Globus pallidus (tissue), 1 donor: ENCODE measurements around the gene RPUSD1.
"Not testable (repeated sequence)": the region's sequence is repeated elsewhere in the genome, so short reads cannot be mapped to it uniquely, and the experiment has no call there.

Source experiments
- DNase-seq: peaks from one replicate; pipeline ENCODE4 v3.0.0-alpha.2; 2015; ENCODE audit warnings: low spot score

The RPUSD1 gene

GRCh38 chr16:783404-784161 is 4.6 kb downstream of the RPUSD1 start:
- no peak for DNase-seq

GRCh38 chr16:782766-783403 is 5.3 kb downstream of the RPUSD1 start:
- DNase-seq = no peak

- DNase-seq = no peak
These were observed 5.9 kb downstream of the RPUSD1 start for GRCh38 chr16:782258-782657.

- no peak for DNase-seq
These were observed 6.7 kb downstream of the RPUSD1 start for GRCh38 chr16:781346-782010.

- DNase-seq = no peak
These were observed 7.9 kb downstream of the RPUSD1 start for GRCh38 chr16:780296-780695.

GRCh38 chr16:779561-779960 is 8.6 kb downstream of the RPUSD1 start:
- DNase-seq = no peak

- DNase-seq = no peak
These were observed 9.2 kb downstream of the RPUSD1 start for GRCh38 chr16:778909-779527.

GRCh38 chr16:778447-778846 is 9.7 kb downstream of the RPUSD1 start:
- no peak for DNase-seq

GRCh38 chr16:777826-778225 is 10.4 kb downstream of the RPUSD1 start:
- no peak for DNase-seq

GRCh38 chr16:776824-777223 is 11.4 kb downstream of the RPUSD1 start:
- no peak for DNase-seq

GRCh38 chr16:776298-776697 is 11.9 kb downstream of the RPUSD1 start:
- DNase-seq = not testable (repeated sequence)

GRCh38 chr16:775236-775796 is 12.9 kb downstream of the RPUSD1 start:
- DNase-seq = no peak

GRCh38 chr16:774086-775001 is 13.8 kb downstream of the RPUSD1 start:
- DNase-seq = no peak

GRCh38 chr16:772959-773358 is 15.2 kb downstream of the RPUSD1 start:
- no peak for DNase-seq

- DNase-seq = no peak
These were observed 17.8 kb downstream of the RPUSD1 start for GRCh38 chr16:770411-770810.

- no peak for DNase-seq
These were observed 18.2 kb downstream of the RPUSD1 start for GRCh38 chr16:769934-770333.

- DNase-seq = no peak
These were observed 18.9 kb downstream of the RPUSD1 start for GRCh38 chr16:769184-769784.

- DNase-seq = no peak
These were observed 19.8 kb downstream of the RPUSD1 start for GRCh38 chr16:768428-768827.

GRCh38 chr16:767743-768235 is 20.4 kb downstream of the RPUSD1 start:
- no peak for DNase-seq

GRCh38 chr16:766820-767640 is 21.2 kb downstream of the RPUSD1 start:
- DNase-seq = no peak
